A673 (cell line): ENCODE results near the gene JARID2. TPM values are rescaled to one million over a fixed set of nuclear protein-coding genes. Genes with fewer than 3 reads are reported as not detected.

ENCODE experiments used
- BruUV-seq: library from RNA; stranded (reverse); fragments of 400-500 nt; replicated peaks from 2 replicates; lab custom pipeline; 2021; lab: Mats Ljungman, UMichigan
- CTCF ChIA-PET: fragments of 300-600 bp; sonication (Branson Sonifier 250); formaldehyde crosslinking; loops from one replicate; lab custom pipeline; 2022; ENCODE audit warnings: antibody characterized with exemption; lab: Charles Lee
- POLR2A ChIA-PET: fragments of 300-600 bp; sonication (Branson Sonifier 250); formaldehyde crosslinking; loops from one replicate; lab custom pipeline; 2022; ENCODE audit warnings: antibody characterized with exemption; ENCODE audit not compliant: low non-redundant PET; lab: Charles Lee
- DNase-seq: peaks from one replicate; pipeline ENCODE4 v3.0.0-alpha.2; 2015; ENCODE audit warnings: low spot score
- H3K27ac ChIP-seq: fragments of 200-600 bp; sonication (generic); 2 replicates; pipeline ENCODE4 v1.5.1; 2016; ENCODE audit warnings: mixed run types, low read depth, mild to moderate bottlenecking, mixed read lengths, antibody characterized with exemption, low read length; ENCODE audit not compliant: poor library complexity, severe bottlenecking
- H3K27me3 ChIP-seq: fragments of 200-600 bp; sonication (generic); replicated peaks from 2 replicates; pipeline ENCODE4 v1.6.1; 2017; ENCODE audit warnings: mixed run types, low read depth, mild to moderate bottlenecking, mixed read lengths, antibody characterized with exemption, low read length; ENCODE audit not compliant: insufficient read depth, poor library complexity
- H3K36me3 ChIP-seq: fragments of 200-600 bp; sonication (generic); 2 replicates; pipeline ENCODE4 v1.6.1; 2016; ENCODE audit warnings: mixed run types, mild to moderate bottlenecking, mixed read lengths, antibody characterized with exemption, low read length; ENCODE audit not compliant: insufficient read depth, poor library complexity, severe bottlenecking
- H3K4me1 ChIP-seq: fragments of 200-600 bp; sonication (generic); 2 replicates; pipeline ENCODE4 v1.6.1; 2017; ENCODE audit warnings: mixed run types, mild to moderate bottlenecking, mixed read lengths, antibody characterized with exemption, low read length; ENCODE audit not compliant: insufficient read depth, poor library complexity, severe bottlenecking
- H3K4me3 ChIP-seq: fragments of 200-600 bp; sonication (generic); 2 replicates; pipeline ENCODE4 v1.5.1; 2016; ENCODE audit warnings: low read depth, mixed run types, mild to moderate bottlenecking, mixed read lengths, low read length; ENCODE audit not compliant: poor library complexity, severe bottlenecking
- H3K9me3 ChIP-seq: fragments of 200-600 bp; sonication (generic); 2 replicates; pipeline ENCODE4 v1.6.1; 2016; ENCODE audit warnings: mixed run types, low read depth, mild to moderate bottlenecking, mixed read lengths, antibody characterized with exemption, low read length; ENCODE audit not compliant: poor library complexity, severe bottlenecking
- EZH2 ChIP-seq: fragments of 200-600 bp; sonication (generic); IDR thresholded peaks from 2 replicates; pipeline ENCODE4 v1.6.1; 2017; ENCODE audit warnings: borderline replicate concordance, low read depth, mild to moderate bottlenecking, mixed read lengths, antibody characterized with exemption, low read length; ENCODE audit not compliant: poor library complexity, severe bottlenecking
- intact Hi-C: fragments of 100-400 bp; cut with micrococcal nuclease; formaldehyde crosslinking; loops from one replicate; pipeline ENCODE4 v1.10.0; 2022; ENCODE audit not compliant: unreplicated experiment
- total RNA-seq: library from RNA; stranded (reverse); gene quantifications from 2 replicates; pipeline ENCODE4 v1.2.3, GENCODE V29; 2021
- TF ChIP-seq, protein P1 (sequence below): fragments of 300-800, 200-600 bp; sonication (generic); conservative IDR thresholded peaks from 2 replicates; pipeline ENCODE4 v1.5.1; 2017; ENCODE audit warnings: low read depth, mild to moderate bottlenecking, antibody characterized with exemption, low read length, moderate library complexity, mixed read lengths

Gene JARID2
- total RNA-seq, 1 experiment from 2014 or later: 29.4 TPM

DNA sequence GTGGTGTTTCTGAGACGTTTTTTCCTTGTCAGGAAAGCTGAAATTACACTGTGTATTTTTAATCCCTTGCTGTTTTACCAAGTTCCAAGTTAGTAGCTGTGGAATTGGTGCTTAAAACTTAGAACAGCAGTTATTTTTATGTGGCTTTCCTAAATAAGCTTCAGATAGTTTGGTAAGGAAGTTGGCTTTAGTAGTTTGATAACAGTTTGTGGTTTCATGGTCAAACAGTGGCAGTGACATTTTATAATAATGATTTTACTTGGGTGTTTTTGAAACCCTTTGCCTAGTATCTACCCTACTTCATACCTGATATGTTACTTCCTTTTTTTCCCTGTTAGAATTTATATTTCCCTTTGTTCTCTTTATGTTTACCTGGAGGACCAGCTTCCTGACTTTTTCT, 164.9 kb downstream of the JARID2 start:
- no TSS peak for BruUV-seq
- no peaks in the 10 kb centered on the region for H3K9me3 ChIP-seq
- no peak for DNase-seq
- H3K27ac ChIP-seq: no peak overlapping the region
- CTCF ChIA-PET: no interaction called here
- no peak for TF ChIP-seq EZH2
- TF ChIP-seq, protein P1, sequence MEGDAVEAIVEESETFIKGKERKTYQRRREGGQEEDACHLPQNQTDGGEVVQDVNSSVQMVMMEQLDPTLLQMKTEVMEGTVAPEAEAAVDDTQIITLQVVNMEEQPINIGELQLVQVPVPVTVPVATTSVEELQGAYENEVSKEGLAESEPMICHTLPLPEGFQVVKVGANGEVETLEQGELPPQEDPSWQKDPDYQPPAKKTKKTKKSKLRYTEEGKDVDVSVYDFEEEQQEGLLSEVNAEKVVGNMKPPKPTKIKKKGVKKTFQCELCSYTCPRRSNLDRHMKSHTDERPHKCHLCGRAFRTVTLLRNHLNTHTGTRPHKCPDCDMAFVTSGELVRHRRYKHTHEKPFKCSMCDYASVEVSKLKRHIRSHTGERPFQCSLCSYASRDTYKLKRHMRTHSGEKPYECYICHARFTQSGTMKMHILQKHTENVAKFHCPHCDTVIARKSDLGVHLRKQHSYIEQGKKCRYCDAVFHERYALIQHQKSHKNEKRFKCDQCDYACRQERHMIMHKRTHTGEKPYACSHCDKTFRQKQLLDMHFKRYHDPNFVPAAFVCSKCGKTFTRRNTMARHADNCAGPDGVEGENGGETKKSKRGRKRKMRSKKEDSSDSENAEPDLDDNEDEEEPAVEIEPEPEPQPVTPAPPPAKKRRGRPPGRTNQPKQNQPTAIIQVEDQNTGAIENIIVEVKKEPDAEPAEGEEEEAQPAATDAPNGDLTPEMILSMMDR: no peak
- intact Hi-C loops: no loop called here
- POLR2A ChIA-PET: no interaction called here
- no peaks in the 10 kb centered on the region for H3K27me3 ChIP-seq
- H3K36me3 ChIP-seq: no peaks in the 10 kb centered on the region
- peaks cover 18% of the 10 kb centered on the region for H3K4me1 ChIP-seq
- H3K4me3 ChIP-seq: no peak overlapping the region

DNA sequence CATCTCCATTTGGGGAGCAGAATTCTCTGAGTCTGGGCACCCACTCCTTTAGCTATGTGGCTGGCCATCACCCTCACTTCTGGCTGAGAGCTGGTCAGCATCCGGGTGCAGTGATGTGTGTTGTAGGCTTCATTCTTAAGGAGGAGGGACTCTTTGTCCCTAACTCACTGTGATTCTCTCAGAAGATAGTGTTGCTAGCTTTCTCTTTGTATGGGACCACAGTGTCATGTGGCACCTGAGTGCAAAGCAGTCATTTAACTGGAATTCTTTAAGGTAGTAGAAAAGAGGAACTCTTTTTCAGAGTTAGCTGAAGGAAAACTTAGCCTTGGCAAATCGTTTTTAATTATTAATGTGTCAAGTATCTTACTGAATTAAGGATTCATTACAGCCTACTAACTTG, 165.9 kb downstream of the JARID2 start:
- no peak for TF ChIP-seq EZH2
- TF ChIP-seq, protein P1: no peak
- ChIA-PET CTCF (no interaction called here), POLR2A (no interaction called here)
- H3K27me3 ChIP-seq: no peaks in the 10 kb centered on the region
- no peak overlapping the region for H3K4me3 ChIP-seq
- no peak for DNase-seq
- peaks cover 14% of the 10 kb centered on the region for H3K4me1 ChIP-seq
- no TSS peak for BruUV-seq
- no peaks in the 10 kb centered on the region for H3K36me3 ChIP-seq
- intact Hi-C loops: no loop called here
- no peaks in the 10 kb centered on the region for H3K9me3 ChIP-seq
- no peak overlapping the region for H3K27ac ChIP-seq

- no peak for TF ChIP-seq EZH2
- TF ChIP-seq, protein P1: no peak
- no TSS peak for BruUV-seq
- no peaks in the 10 kb centered on the region for H3K36me3 ChIP-seq
- no peaks in the 10 kb centered on the region for H3K9me3 ChIP-seq
- H3K27ac ChIP-seq: no peak overlapping the region
- intact Hi-C loops: no loop called here
- no peaks in the 10 kb centered on the region for H3K27me3 ChIP-seq
- no peak for DNase-seq
- no peak overlapping the region for H3K4me3 ChIP-seq
- CTCF ChIA-PET: no interaction called here
- H3K4me1 ChIP-seq: peaks cover 13% of the 10 kb centered on the region
- POLR2A ChIA-PET: no interaction called here
Observed at GRCh38 chr6:15412767-15413166, 166.9 kb downstream of the JARID2 start.
